Measurements from ENCODE around the gene NAA50.

- TF ChIP-seq CTCF (IDR thresholded peaks at IDR 0.05 in 4 of 5, conservative IDR thresholded peaks at IDR 0.05 in 1 of 5): no peak
- no peak for TF ChIP-seq POLR2A (IDR thresholded peaks at IDR 0.05)
Observed at GRCh38 chr3:113714702-113715101, 31.3 kb downstream of the NAA50 start.

All from gastrocnemius medialis (tissue), 4 donors.